ENCODE results near the gene NEK5. TPM values are rescaled to one million over a fixed set of nuclear protein-coding genes. Genes with fewer than 3 reads are reported as not detected.
"Not testable (repeated sequence)": the region's sequence is repeated elsewhere in the genome, so short reads cannot be mapped to it uniquely, and the experiment has no call there.

The NEK5 gene
- polyA plus RNA-seq, 1 donor (not counting 4 experiments of a cell fraction or from before 2014, with no cell fraction given) = 0.21 TPM

DNA sequence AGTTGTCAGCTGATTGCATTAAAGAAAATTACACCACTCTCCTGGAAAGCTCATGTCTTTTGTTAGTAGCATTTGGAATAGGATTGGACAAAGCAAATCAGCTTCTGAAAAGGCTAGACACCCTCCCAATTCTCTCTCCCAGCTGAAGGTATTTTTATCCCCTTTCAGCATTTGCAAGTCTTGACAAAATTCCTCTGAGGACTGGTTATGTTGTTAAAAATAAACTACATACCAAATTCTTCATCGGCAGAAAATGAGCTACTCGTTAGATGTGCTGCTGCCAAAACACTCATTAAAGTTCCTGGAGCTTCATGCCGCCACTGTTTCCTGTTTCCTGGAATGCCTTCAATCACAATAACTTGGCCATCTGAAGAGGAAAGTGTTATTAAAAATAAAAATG is 67.3 kb downstream of the NEK5 start:
- H3K9ac ChIP-seq (ENCODE audit: control insufficient read depth, extremely low read depth, insufficient read depth, low read length) = no peak overlapping the region
- H3K9me3 ChIP-seq (ENCODE audit: control insufficient read depth, low read depth, low read length) = no peaks in the 10 kb centered on the region
- H4K20me1 ChIP-seq (ENCODE audit: control insufficient read depth, extremely low read depth, insufficient read depth, low read length) = no peaks in the 10 kb centered on the region
- H3K4me1 ChIP-seq (ENCODE audit: control insufficient read depth, extremely low read depth, insufficient read depth, low read length) = no peaks in the 10 kb centered on the region
- TF ChIP-seq, protein P1, sequence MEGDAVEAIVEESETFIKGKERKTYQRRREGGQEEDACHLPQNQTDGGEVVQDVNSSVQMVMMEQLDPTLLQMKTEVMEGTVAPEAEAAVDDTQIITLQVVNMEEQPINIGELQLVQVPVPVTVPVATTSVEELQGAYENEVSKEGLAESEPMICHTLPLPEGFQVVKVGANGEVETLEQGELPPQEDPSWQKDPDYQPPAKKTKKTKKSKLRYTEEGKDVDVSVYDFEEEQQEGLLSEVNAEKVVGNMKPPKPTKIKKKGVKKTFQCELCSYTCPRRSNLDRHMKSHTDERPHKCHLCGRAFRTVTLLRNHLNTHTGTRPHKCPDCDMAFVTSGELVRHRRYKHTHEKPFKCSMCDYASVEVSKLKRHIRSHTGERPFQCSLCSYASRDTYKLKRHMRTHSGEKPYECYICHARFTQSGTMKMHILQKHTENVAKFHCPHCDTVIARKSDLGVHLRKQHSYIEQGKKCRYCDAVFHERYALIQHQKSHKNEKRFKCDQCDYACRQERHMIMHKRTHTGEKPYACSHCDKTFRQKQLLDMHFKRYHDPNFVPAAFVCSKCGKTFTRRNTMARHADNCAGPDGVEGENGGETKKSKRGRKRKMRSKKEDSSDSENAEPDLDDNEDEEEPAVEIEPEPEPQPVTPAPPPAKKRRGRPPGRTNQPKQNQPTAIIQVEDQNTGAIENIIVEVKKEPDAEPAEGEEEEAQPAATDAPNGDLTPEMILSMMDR (optimal IDR thresholded peaks at IDR 0.05 in 1 of 3, IDR thresholded peaks at IDR 0.05 in 1 of 3, conservative IDR thresholded peaks at IDR 0.05 in 1 of 3; ENCODE audit: extremely low read depth in 1 of 3, insufficient read depth in 2 of 3, low read length in 3 of 3) = no peak
- no peak for TF ChIP-seq EZH2 (IDR thresholded peaks at IDR 0.05; ENCODE audit: low read length)
- no peaks in the 10 kb centered on the region for H3K9me1 ChIP-seq (ENCODE audit: control insufficient read depth, extremely low read depth, insufficient read depth, low read length)
- H2AFZ ChIP-seq (ENCODE audit: control insufficient read depth, low read length) = peak overlapping the region; percentile 45
- FAIRE-seq (peak; percentile 49), DNase-seq (ENCODE audit: low read depth, low spot score) (no peak)
- no peak overlapping the region for H3K4me3 ChIP-seq (ENCODE audit: control insufficient read depth in 2 of 3, extremely low read depth in 1 of 3, insufficient read depth in 2 of 3, low read depth in 1 of 3, low read length in 3 of 3)
- dilution Hi-C loops (cut with MboI; ENCODE audit: extremely low pct_ligation_motif_present, low sequenced_read_pairs) = no loop called here
- no peaks in the 10 kb centered on the region for H3K27me3 ChIP-seq (ENCODE audit: control insufficient read depth, extremely low read depth, insufficient read depth, low read length)
- H3K4me2 ChIP-seq (ENCODE audit: control insufficient read depth, extremely low read depth, insufficient read depth, low read depth, low read length) = peak overlapping the region; percentile 9
- H3K27ac ChIP-seq (ENCODE audit: control insufficient read depth, insufficient read depth, low read length) = no peak overlapping the region
- H3K79me2 ChIP-seq (ENCODE audit: control insufficient read depth, insufficient read depth, low read length) = no peaks in the 10 kb centered on the region
- H3K36me3 ChIP-seq (ENCODE audit: control insufficient read depth in 2 of 2, extremely low read depth in 1 of 2, insufficient read depth in 2 of 2, low read length in 2 of 2) = no peaks in the 10 kb centered on the region

DNA sequence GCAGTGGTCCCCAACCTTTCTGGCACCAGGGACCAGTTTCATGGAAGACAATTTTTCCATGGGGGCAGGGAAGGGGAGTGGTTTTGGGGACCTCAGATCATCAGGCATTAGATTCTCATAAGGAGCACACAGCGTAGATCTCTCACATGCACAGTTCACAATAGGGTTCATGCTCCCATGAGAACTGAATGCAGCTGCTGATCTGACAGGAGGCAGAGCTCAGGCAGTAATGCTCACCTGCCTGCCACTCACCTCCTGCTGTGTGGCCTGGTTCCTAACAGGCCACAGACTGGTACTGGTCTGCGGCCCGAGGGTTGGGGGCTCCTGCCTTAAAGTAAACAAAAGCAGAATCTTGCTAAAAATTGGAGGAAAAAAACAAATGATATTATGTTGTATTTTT is 67.8 kb downstream of the NEK5 start:
- H3K79me2 ChIP-seq (ENCODE audit: control insufficient read depth, insufficient read depth, low read length); H3K4me1 ChIP-seq (ENCODE audit: control insufficient read depth, extremely low read depth, insufficient read depth, low read length); H3K4me3 ChIP-seq (ENCODE audit: control insufficient read depth in 2 of 3, extremely low read depth in 1 of 3, insufficient read depth in 2 of 3, low read depth in 1 of 3, low read length in 3 of 3); DNase-seq (ENCODE audit: low read depth, low spot score); H3K27me3 ChIP-seq (ENCODE audit: control insufficient read depth, extremely low read depth, insufficient read depth, low read length); H3K36me3 ChIP-seq (ENCODE audit: control insufficient read depth in 2 of 2, extremely low read depth in 1 of 2, insufficient read depth in 2 of 2, low read length in 2 of 2); H3K9me1 ChIP-seq (ENCODE audit: control insufficient read depth, extremely low read depth, insufficient read depth, low read length); FAIRE-seq; H2AFZ ChIP-seq (ENCODE audit: control insufficient read depth, low read length); dilution Hi-C loops (cut with MboI; ENCODE audit: extremely low pct_ligation_motif_present, low sequenced_read_pairs); H3K27ac ChIP-seq (ENCODE audit: control insufficient read depth, insufficient read depth, low read length); H3K9me3 ChIP-seq (ENCODE audit: control insufficient read depth, low read depth, low read length); H4K20me1 ChIP-seq (ENCODE audit: control insufficient read depth, extremely low read depth, insufficient read depth, low read length); H3K9ac ChIP-seq (ENCODE audit: control insufficient read depth, extremely low read depth, insufficient read depth, low read length): not testable (repeated sequence)
- H3K4me2 ChIP-seq (ENCODE audit: control insufficient read depth, extremely low read depth, insufficient read depth, low read depth, low read length) = peak overlapping the region; percentile 9

DNA sequence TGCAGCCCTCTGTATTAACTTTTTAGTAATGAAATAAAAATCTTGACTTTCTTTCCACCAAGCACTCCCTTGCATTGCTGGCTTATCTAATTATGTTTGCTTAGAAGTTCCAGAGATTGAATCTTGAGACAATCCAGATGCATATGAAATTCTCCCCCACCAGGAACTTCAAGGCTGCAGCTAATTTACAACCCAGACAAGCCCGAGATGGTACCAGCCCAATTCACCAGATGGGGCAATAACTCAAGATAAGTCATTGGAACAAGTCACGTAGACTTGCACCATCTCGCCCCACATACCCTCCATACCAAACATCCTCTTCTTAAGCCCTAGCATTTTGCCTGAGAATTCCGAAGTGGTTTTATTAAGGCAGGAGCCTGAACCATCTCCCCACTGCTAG is 75.4 kb downstream of the NEK5 start:
- dilution Hi-C loops (cut with MboI; ENCODE audit: extremely low pct_ligation_motif_present, low sequenced_read_pairs) = no loop called here
- no peaks in the 10 kb centered on the region for H3K79me2 ChIP-seq (ENCODE audit: control insufficient read depth, insufficient read depth, low read length)
- H3K4me1 ChIP-seq (ENCODE audit: control insufficient read depth, extremely low read depth, insufficient read depth, low read length) = no peaks in the 10 kb centered on the region
- no peak overlapping the region for H3K4me2 ChIP-seq (ENCODE audit: control insufficient read depth, extremely low read depth, insufficient read depth, low read depth, low read length)
- H3K9me3 ChIP-seq (ENCODE audit: control insufficient read depth, low read depth, low read length) = no peaks in the 10 kb centered on the region
- no peak overlapping the region for H3K27ac ChIP-seq (ENCODE audit: control insufficient read depth, insufficient read depth, low read length)
- no peaks in the 10 kb centered on the region for H3K36me3 ChIP-seq (ENCODE audit: control insufficient read depth in 2 of 2, extremely low read depth in 1 of 2, insufficient read depth in 2 of 2, low read length in 2 of 2)
- DNase-seq (ENCODE audit: low read depth, low spot score) (no peak), FAIRE-seq (no peak)
- no peaks in the 10 kb centered on the region for H3K9me1 ChIP-seq (ENCODE audit: control insufficient read depth, extremely low read depth, insufficient read depth, low read length)
- no peaks in the 10 kb centered on the region for H4K20me1 ChIP-seq (ENCODE audit: control insufficient read depth, extremely low read depth, insufficient read depth, low read length)
- no peak overlapping the region for H3K9ac ChIP-seq (ENCODE audit: control insufficient read depth, extremely low read depth, insufficient read depth, low read length)
- no peaks in the 10 kb centered on the region for H3K27me3 ChIP-seq (ENCODE audit: control insufficient read depth, extremely low read depth, insufficient read depth, low read length)
- H2AFZ ChIP-seq (ENCODE audit: control insufficient read depth, low read length) = no peak overlapping the region
- no peak overlapping the region for H3K4me3 ChIP-seq (ENCODE audit: control insufficient read depth in 2 of 3, extremely low read depth in 1 of 3, insufficient read depth in 2 of 3, low read depth in 1 of 3, low read length in 3 of 3)
- TF ChIP-seq EZH2 (IDR thresholded peaks at IDR 0.05; ENCODE audit: low read length) = no peak
- TF ChIP-seq, protein P1 (optimal IDR thresholded peaks at IDR 0.05 in 1 of 3, IDR thresholded peaks at IDR 0.05 in 1 of 3, conservative IDR thresholded peaks at IDR 0.05 in 1 of 3; ENCODE audit: extremely low read depth in 1 of 3, insufficient read depth in 2 of 3, low read length in 3 of 3) = peak in 1 of 3 experiments; percentile 52
